Endothelial cell of umbilical vein (primary cell): ENCODE measurements around the gene CD81. TPM values are rescaled to one million over a fixed set of nuclear protein-coding genes. Genes with fewer than 3 reads are reported as not detected.

ENCODE experiments used
- BruUV-seq: library from RNA; stranded (reverse); fragments of 400-500 nt; replicated peaks from 2 replicates; lab custom pipeline; 2021; lab: Mats Ljungman, UMichigan
- CTCF ChIA-PET: fragments of 300-600, 350-600 bp; sonication (Branson Sonifier 250); formaldehyde crosslinking; loops from one replicate; lab custom pipeline; 2021; ENCODE audit warnings: antibody characterized with exemption, inconsistent platforms; lab: Charles Lee
- POLR2A ChIA-PET: fragments of 300-600, 350-600 bp; sonication (Branson Sonifier 250); formaldehyde crosslinking; loops from one replicate; lab custom pipeline; 2021; ENCODE audit warnings: antibody characterized with exemption, inconsistent platforms; lab: Charles Lee
- DNase-seq: peaks from one replicate; pipeline ENCODE4 v3.0.0-alpha.2; 2011; ENCODE audit warnings: low read depth, low spot score
- FAIRE-seq: peaks from 2 replicates; lab custom pipeline; 2011; peaks lifted over from hg19 to GRCh38; lab: Jason Lieb, UNC
- H2AFZ ChIP-seq: 2 replicates; pipeline ENCODE4 v1.6.0; 2012; ENCODE audit warnings: low read depth, low read length, control low read depth, inconsistent platforms
- H3K27ac ChIP-seq: 2 replicates; pipeline ENCODE4 v1.5.1; 2011; ENCODE audit warnings: low read depth, mild to moderate bottlenecking, control low read depth, low read length, moderate library complexity; ENCODE audit not compliant: insufficient read depth
- H3K27me3 ChIP-seq, 2 experiments: 2 replicates each; pipeline versions ENCODE4 v1.6.0 to v1.6.1; 2011; ENCODE audit warnings: low read length in 2 of 2, mixed read lengths in 1 of 2; ENCODE audit not compliant: control insufficient read depth in 2 of 2, insufficient read depth in 2 of 2
- H3K36me3 ChIP-seq, 2 experiments: 2 replicates in 1 of 2; 3 replicates in 1 of 2; pipeline ENCODE4 v1.5.1; 2011; ENCODE audit warnings: low read length in 2 of 2, mild to moderate bottlenecking in 1 of 2, moderate library complexity in 1 of 2; ENCODE audit not compliant: control insufficient read depth in 2 of 2, insufficient read depth in 2 of 2; ENCODE audit errors: extremely low read depth in 1 of 2
- H3K4me1 ChIP-seq: 3 replicates; pipeline ENCODE4 v1.5.1; 2011; ENCODE audit warnings: mild to moderate bottlenecking, low read length; ENCODE audit not compliant: control insufficient read depth, insufficient read depth; ENCODE audit errors: extremely low read depth
- H3K4me2 ChIP-seq: 2 replicates; pipeline ENCODE4 v1.6.1; 2011; ENCODE audit warnings: low read length, control low read depth, mixed read lengths; ENCODE audit not compliant: insufficient read depth
- H3K4me3 ChIP-seq, 3 experiments: fragments of 200-600 bp in 1 of 3; sonication (generic), shearing (Covaris generic) in 1 of 3; replicated peaks in 1 of 3; 2 replicates each; pipeline ENCODE4 v1.5.1; 2011 to 2016; ENCODE audit warnings: control low read depth in 3 of 3, low read length in 3 of 3, mild to moderate bottlenecking in 2 of 3, inconsistent platforms in 1 of 3, low read depth in 1 of 3, moderate library complexity in 1 of 3; ENCODE audit not compliant: insufficient read depth in 1 of 3
- H3K79me2 ChIP-seq: 2 replicates; pipeline ENCODE4 v1.6.0; 2012; ENCODE audit warnings: low read length, inconsistent platforms; ENCODE audit not compliant: control insufficient read depth, insufficient read depth
- H3K9ac ChIP-seq: replicated peaks from 2 replicates; pipeline ENCODE3; 2011; ENCODE audit warnings: low read length, control low read depth; ENCODE audit not compliant: insufficient read depth; ENCODE audit errors: extremely low read depth
- H3K9me1 ChIP-seq: replicated peaks from 3 replicates; pipeline ENCODE4 v1.6.0; 2011; ENCODE audit warnings: mild to moderate bottlenecking, low read length; ENCODE audit not compliant: control insufficient read depth, insufficient read depth; ENCODE audit errors: extremely low read depth
- H3K9me3 ChIP-seq: replicated peaks from 2 replicates; pipeline ENCODE4 v1.5.1; 2012; ENCODE audit warnings: low read length, inconsistent platforms; ENCODE audit not compliant: control insufficient read depth, insufficient read depth
- H4K20me1 ChIP-seq: replicated peaks from 2 replicates; pipeline ENCODE3; 2011; ENCODE audit warnings: mild to moderate bottlenecking, low read length; ENCODE audit not compliant: control insufficient read depth, insufficient read depth; ENCODE audit errors: extremely low read depth
- EZH2 ChIP-seq: IDR thresholded peaks from 2 replicates; pipeline ENCODE4 v1.6.1; 2012; ENCODE audit warnings: borderline replicate concordance, low read depth, mild to moderate bottlenecking, moderate library complexity, low read length, inconsistent platforms; ENCODE audit not compliant: severe bottlenecking
- FOS ChIP-seq: IDR thresholded peaks from 2 replicates; pipeline ENCODE4 v1.6.1; 2011; ENCODE audit warnings: mild to moderate bottlenecking, low read length, moderate library complexity, borderline replicate concordance; ENCODE audit not compliant: insufficient read depth
- GATA2 ChIP-seq: IDR thresholded peaks from 2 replicates; pipeline ENCODE4 v1.7.0; 2011; ENCODE audit warnings: low read depth, mild to moderate bottlenecking, moderate library complexity, mixed read lengths, low read length; ENCODE audit not compliant: insufficient read length, insufficient read depth
- MAX ChIP-seq: IDR thresholded peaks from 2 replicates; pipeline ENCODE4 v1.6.1; 2011; ENCODE audit not compliant: insufficient read depth, insufficient read length
- POLR2A ChIP-seq: IDR thresholded peaks from 2 replicates; pipeline ENCODE4 v1.6.1; 2012; ENCODE audit warnings: low read depth, mild to moderate bottlenecking, control low read depth, low read length
- POLR2AphosphoS5 ChIP-seq: IDR thresholded peaks from 2 replicates; pipeline ENCODE4 v1.6.1; 2012; ENCODE audit warnings: low read depth, mild to moderate bottlenecking, control low read depth, low read length, moderate library complexity; ENCODE audit not compliant: insufficient read depth
- dilution Hi-C: fragments of 300-500 bp; cut with MboI; formaldehyde crosslinking; loops from one replicate; pipeline ENCODE4 v1.15.0; 2019; ENCODE audit warnings: low sequenced_read_pairs; ENCODE audit not compliant: extremely low pct_ligation_motif_present
- intact Hi-C: fragments of 100-400 bp; cut with micrococcal nuclease; formaldehyde crosslinking; loops from one replicate; pipeline ENCODE4 v1.10.0; 2022
- polyA plus RNA-seq, 4 experiments: library from polyadenylated mRNA; depleted of rRNA in 3 of 4; stranded (reverse) in 3 of 4; unstranded in 1 of 4; fragments of >200 nt; gene quantifications; 2 replicates each; pipeline versions ENCODE4 v1.2.1 to v1.2.3, GENCODE V29; 2011 to 2012; ENCODE audit warnings: missing spikeins in 1 of 4
- total RNA-seq: library from RNA; stranded (reverse); gene quantifications from 2 replicates; pipeline ENCODE4 v1.2.3, GENCODE V29; 2021

Gene CD81
- total and polyA plus RNA-seq, 2 donors (not counting 3 experiments of a cell fraction or from before 2014, with no cell fraction given), result 409 to 802 TPM

- TSS peak; percentile 67 for BruUV-seq
- peaks cover 37% of the 10 kb centered on the region for H3K4me1 ChIP-seq
- POLR2A ChIA-PET, result interaction anchor here (0.8 to 2.0 kb wide), 5 partner anchors 10 to 73 kb away, joined by 3 to 17 read pairs (median 10); partner anchors contain the start of gene TSSC4
- H3K9me3 ChIP-seq, result no peaks in the 10 kb centered on the region
- dilution Hi-C loops (no loop called here), intact Hi-C loops (loop anchor here (1.0 to 2.0 kb wide), 2 partner anchors 23 to 41 kb away; partner anchors contain the start of gene TSSC4)
- DNase-seq (peak; percentile 58), FAIRE-seq (no peak)
- H3K9me1 ChIP-seq, result no peaks in the 10 kb centered on the region
- H3K9ac ChIP-seq, result peak overlapping the region; percentile 97
- no peak for TF ChIP-seq EZH2
- TF ChIP-seq POLR2AphosphoS5, result peak; percentile 17
- no peak for TF ChIP-seq GATA2
- TF ChIP-seq MAX, result no peak
- no peak for TF ChIP-seq POLR2A
- TF ChIP-seq FOS, result no peak
- peak overlapping the region; percentile 91 for H3K27ac ChIP-seq
- no peaks in the 10 kb centered on the region for H3K27me3 ChIP-seq
- peak overlapping the region; percentile 72 to 80 (median 75) for H3K4me3 ChIP-seq
- no peaks in the 10 kb centered on the region for H4K20me1 ChIP-seq
- CTCF ChIA-PET, result interaction anchor here (1.2 to 2.9 kb wide), 10 partner anchors 9 to 515 kb away, joined by 3 to 23 read pairs (median 9); partner anchors contain the start of gene TSSC4
- H2AFZ ChIP-seq, result no peak overlapping the region
- peak overlapping the region; percentile 70 for H3K4me2 ChIP-seq
- H3K36me3 ChIP-seq, result no peaks in the 10 kb centered on the region
- H3K79me2 ChIP-seq, result peaks cover 55% of the 10 kb centered on the region
Measured at GRCh38 chr11:2377511-2378443, 667 bp downstream of the CD81 start.
